ENCODE results near the gene NDUFA7.
"Not testable (repeated sequence)": the region's sequence is repeated elsewhere in the genome, so short reads cannot be mapped to it uniquely, and the experiment has no call there.

Gene NDUFA7

GRCh38 chr19:8321067-8321985 is at the start of gene NDUFA7, which contains the start of gene RPS28:
Gene NDUFA7, minus strand, starts transcription at chr19:8321375. Its CDS starts 17 bp downstream, at chr19:8321358.
Gene RPS28, plus strand, starts transcription at chr19:8321496. Its CDS starts 35 bp downstream, at chr19:8321531.
- peak; percentile 70 for DNase-seq

DNA sequence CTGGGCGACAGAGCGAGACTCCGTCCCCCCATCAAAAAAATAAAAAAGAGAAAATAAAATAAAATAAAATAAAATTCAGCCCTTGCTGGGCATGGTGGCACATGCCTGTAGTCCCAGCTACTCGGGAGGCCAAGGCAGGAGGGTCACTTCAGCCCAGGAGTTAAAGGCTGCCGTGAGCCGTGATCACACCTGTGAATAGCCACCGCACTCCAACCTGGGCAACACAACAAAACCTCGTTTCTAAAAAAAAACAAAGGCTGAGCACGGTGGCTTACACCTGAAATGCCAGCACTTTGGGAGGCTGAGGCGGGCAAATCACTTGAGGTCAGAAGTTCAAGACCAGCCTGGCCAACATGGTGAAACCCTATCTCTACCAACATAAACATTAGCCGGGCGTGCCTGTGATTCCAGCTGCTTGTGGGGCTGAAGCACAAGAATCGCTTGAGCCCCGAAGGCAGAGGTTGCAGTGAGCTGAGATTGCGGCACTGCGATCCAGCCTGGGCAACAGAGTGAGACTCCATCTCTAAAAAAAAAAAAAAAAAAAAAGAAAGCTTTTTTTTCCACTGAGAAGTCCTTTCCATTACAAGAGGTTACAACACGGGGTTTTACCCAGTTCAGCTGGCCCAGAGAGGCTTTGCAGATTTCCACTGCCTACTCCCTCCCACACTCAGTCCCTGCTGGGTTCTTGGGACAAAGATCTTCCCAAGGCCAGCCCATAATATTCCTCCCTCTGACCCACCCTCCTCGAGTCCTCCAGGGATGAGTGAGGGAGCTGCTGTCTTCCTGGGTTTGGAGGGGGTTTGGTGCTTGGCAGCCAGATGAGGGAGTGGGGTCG is 49.2 kb upstream of the NDUFA7 start:
- DNase-seq, result no peak

DNA sequence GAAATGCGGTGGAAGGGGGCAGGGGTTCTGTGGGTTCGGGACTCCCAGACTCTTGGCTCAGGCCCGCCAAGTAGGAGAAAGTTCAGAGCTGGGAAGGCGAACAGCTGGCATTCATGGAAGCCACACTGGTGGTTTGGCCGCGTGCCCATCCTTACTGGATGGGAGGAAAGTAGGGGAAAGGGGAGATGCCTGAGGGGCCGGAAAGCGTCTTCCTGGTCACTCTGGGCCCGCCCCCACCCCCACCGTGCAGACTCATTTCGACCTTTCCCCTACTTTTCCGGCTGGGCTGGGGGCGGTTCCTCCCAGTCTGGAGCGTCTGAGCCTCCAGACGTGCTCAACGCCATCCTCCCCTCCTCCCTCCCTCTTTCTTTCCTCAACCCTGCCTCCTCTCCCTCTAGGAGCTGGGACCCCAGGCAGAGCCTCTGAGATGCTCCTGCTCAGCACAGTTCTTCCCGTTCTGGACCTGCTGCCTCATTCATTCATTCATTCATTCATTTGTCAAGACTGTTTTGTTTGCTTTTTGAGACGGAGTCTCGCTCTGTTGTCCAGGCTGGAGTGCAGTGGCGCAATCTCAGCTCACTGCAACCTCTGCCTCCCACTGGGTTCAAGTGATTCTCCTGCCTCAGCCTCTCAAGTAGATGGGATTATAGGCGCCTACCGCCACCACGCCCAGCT is 46.3 kb upstream of the NDUFA7 start:
- no peak for DNase-seq

DNA sequence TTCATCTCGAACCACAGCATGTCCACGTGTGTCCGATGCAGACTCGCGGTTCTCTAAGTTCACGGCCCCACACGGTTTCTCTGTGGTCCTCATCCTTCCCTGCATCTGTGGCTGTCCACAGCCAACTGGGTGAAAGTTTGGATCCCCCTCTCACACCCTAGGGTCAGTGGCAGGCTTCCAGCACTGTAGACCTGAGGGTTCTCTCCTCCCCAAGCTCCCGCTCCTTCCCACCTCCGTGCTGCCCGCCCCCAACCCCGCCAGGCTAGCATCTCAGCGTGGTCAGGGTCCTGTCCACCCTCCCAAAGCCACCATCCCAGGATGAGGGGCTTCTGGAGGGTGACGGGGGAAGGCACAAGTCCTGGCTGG is 45.8 kb upstream of the NDUFA7 start:
- no peak for DNase-seq

GRCh38 chr19:8366121-8366581 is 45.0 kb upstream of the NDUFA7 start:
- DNase-seq, result no peak

DNA sequence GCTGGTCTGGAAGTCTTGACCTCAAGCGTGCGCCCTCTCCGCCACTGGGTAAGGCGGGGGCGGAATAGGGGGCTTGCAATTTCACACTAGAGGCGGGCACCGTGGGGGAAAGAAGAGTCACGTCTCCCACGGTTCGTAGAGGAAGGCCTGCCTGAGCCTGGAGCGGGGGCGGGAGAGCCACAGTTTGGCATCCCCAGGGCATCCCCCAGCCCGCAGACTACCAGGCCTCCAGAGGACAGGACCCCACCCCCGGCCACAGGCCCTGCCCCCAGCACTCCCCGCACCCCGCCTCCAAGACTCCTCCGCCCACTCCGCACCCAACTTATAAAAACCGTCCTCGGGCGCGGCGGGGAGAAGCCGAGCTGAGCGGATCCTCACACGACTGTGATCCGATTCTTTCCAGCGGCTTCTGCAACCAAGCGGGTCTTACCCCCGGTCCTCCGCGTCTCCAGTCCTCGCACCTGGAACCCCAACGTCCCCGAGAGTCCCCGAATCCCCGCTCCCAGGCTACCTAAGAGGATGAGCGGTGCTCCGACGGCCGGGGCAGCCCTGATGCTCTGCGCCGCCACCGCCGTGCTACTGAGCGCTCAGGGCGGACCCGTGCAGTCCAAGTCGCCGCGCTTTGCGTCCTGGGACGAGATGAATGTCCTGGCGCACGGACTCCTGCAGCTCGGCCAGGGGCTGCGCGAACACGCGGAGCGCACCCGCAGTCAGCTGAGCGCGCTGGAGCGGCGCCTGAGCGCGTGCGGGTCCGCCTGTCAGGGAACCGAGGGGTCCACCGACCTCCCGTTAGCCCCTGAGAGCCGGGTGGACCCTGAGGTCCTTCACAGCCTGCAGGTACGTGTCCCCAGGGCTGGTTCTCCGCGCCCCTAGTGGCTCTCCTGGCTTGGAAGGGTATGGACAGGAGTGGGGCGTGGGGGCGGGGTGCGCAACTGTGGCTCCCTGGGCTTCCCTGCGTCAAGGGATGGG is 42.9 kb upstream of the NDUFA7 start, which contains the start of gene ANGPTL4:
Gene ANGPTL4 (plus strand): TSS at position 353 of the 969 bp plus-strand sequence. CDS start 167 bp downstream, at position 520.
- DNase-seq, result no peak

DNA sequence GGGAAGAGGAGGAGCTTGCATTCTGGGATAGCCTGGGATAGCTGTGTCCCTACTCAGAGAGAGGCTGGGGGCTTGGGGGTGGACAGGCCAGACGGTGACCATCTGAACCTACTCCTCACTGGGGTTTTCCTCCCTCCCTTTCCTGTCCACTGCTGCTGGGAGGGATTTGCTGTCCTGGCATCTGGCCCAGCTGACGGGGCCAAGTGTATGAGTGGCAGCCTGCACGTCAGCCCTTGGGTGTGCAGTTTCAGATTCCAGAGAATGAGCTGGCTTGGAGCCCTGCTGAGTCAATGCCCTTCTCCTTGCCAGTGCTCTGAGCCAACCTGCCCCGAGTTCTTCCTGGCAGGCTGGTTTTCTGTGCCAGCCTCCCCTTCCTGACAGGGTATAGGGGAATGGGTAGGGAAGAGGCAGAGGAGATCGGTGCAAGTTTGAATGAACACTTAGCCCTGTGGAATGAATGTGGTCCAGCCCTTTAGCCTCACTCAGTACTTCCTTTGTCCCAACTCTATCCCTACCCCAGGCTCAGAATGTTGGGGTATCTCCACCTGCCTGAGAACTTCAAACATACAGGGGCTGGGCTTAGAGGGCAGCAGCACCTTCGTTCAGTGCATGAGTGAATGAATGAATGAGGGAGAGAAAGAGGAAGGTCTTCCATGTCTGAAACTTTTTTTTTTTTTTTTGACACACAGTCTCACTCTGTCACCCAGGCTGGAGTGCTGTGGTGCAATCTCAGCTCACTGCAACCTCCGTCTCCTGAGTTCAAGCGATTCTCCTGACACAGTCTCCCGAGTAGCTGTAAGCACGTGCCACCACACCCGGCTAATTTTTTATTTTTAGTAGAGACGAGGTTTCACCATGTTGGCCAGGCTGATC is 41.0 kb upstream of the NDUFA7 start:
- DNase-seq, result peak; percentile 38

DNA sequence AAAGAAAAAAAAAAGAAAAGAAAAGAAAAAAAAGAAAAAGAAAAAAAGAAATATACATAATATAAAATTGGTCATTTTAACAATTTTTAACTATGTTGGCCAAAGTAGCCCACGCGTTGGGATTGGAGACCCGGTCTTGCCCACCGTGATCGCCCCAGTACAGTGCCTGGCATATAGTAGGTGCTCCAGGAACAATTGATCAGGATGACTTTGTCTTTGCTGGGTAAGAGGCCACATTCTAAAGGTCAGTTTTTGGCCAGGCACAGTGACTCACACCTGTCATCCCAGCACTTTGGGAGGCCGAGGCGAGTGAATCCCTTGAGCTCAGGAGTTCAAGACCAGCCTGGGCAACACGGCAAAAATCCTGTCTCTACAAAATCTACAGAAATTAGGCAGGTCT is 39.0 kb upstream of the NDUFA7 start:
- no peak for DNase-seq

DNA sequence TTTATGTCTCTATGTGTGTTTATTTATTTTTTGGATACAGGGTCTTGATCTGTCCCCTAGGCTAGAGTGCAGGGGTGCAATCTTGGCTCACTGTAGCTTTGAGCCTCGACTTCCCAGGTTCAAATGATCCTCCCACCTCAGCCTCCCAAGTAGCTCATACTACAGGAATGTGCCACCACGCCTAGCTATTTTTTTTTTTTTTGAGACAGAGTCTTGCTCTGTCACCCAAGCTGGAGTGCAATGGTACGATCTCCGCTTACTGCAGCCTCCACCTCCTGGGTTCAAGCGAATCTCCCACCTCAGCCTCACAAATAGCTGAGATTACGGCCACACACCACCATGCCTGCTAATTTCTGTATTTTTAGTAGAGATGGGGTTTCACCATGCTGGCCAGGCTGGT is 37.8 kb upstream of the NDUFA7 start:
- DNase-seq, result no peak

DNA sequence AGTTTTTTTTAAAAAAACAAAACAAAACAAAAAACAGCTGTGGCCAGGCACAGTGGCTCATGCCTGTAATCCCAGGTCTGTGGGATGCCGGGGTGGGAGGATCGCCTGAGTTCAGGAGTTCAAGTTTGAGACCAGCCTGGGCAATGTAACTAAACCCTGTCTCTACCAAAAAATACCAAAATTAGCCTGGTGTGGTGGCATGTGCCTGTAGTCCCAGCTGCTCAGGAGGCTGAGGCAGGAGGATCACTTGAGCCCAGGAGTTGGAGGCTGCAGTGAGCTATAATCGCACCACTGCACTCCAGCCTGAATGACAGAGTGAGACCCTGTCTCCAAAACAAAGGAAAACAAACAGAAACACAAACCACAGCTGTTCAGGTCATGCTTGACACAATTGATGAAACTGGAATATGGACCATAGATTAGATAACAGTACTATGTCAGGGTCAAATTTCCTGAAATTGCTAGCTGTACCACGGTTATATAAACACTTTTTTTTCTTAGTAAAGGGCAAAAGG is 35.9 kb upstream of the NDUFA7 start:
- no peak for DNase-seq

GRCh38 chr19:8355631-8356402 is 34.6 kb upstream of the NDUFA7 start:
- no peak for DNase-seq

DNA sequence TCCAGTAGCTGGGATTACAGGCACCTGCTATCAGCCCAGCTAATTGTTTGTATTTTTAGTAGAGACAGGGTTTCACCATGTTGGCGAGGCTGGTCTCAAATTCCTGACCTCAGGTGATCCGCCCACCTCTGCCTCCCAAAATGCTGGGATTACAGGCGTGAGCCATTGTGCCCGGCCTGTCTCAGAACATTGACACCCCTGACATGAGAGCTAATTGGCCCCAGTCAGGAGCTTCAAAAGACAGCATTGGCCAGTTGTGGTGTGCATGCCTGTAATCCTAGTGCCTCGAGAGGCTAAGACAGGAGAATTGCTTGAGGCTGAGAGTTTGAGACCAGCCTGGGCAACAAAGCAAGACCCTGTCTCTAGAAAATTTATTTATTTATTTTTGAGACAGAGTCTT is 31.7 kb upstream of the NDUFA7 start:
- not testable (repeated sequence) for DNase-seq

DNA sequence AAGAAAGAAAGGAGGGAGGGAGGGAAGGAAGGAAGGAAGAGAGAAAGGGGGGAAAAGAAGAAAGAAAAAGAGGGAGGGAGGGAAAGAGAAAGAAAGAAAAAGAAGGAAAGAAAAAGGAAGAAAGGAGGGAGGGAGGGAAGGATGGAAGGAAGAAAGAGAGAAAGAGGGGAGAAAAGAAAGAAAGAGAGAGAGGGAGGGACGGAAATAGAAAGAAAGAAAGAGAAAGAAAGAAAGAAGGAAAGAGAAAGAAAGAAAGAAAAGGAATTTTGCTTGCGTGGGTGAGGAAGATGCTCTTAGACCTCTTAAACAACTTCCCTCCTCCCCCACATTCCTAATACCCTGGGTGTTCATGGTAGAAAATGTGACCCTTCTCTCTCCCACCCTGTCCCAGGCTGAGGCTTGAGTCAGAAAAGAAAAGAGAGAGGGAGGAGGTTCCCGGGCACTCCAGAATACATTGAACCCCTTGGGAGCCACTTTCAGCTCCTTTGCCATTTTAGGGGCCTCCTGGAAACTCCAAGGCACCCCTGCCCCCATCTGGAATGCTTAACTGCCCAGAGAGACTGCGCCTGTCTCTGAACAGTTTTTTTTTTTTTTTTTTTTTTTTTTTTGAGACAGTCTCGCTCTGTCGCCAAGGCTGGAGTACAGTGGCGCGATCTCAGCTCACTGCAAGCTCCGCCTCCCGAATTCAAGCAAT is 31.1 kb upstream of the NDUFA7 start:
- DNase-seq, result no peak

GRCh38 chr19:8349629-8350372 is 28.6 kb upstream of the NDUFA7 start:
- not testable (repeated sequence) for DNase-seq

DNA sequence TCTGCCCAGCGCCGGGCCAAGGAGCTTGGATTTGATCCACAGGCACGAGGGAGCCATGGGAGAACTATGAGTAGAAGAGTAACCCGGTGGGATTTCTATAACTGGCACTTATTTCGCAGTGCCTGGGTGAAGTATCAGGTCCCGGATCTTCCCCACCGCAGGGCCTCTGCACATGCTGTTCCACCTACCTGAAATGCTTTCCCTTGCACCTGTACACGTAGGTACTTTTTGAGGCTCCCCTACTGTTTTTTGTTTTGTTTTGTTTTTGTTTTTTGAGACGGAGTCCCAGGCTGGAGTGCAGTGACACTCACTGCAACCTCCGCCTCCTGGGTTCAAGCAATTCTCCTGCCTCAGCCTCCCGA is 22.3 kb upstream of the NDUFA7 start:
- DNase-seq, result no peak

DNA sequence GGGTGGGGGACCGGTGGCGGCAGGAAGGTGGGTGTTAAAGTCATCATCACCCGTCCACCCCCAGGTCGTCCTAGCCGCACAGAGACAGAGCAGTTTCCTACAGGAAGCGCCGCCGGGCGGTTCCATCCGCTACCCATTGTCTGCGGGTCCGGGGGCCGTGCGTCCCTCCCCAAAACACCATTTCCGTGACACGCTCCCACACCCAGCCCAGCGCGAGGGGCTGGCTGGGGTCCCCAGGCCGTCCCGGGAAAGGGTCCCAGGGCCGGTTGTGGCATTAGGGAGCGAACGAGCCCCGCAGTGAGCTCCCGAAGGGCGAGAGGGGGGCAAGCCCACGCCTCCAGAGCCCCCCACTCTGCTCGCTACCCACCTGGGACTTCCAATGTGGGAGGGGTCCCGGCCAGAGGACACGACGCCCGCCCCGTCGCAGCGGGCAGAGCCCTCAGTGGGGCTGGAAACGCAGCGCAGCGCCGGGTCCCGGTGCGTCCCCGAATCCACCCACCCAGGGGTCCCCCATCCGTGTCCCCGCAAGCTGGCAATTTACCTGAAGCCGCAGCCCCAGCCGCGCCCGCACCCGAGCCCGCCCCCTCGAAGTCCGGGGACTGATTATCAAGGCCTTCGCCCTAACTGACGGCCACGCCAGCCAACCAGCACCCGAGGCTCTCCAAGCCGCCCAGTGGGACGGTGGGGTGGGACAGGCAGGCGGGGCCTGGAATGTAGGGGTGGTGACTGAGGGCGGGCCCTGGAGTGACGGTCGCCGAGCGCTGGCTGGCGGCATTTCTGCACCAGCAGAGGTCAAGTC is 21.7 kb upstream of the NDUFA7 start, which contains the start of gene KANK3:
Gene KANK3 (minus strand): TSS at position 579 of the 799 bp plus-strand sequence. CDS start 5,434 bp downstream, outside the sequence.
- DNase-seq, result peak; percentile 75

GRCh38 chr19:8342316-8342683 is 21.1 kb upstream of the NDUFA7 start:
- DNase-seq, result no peak

Measured in NCI-H524 treated with DMSO at 0.1 percent for 48 hours (cell line).